Measurements from ENCODE around the gene ITM2C.
A peak's percentile ranks its signal among the peaks of the same experiment; 100 is the strongest.

ITM2C gene

GRCh38 chr2:230852113-230852512, 12.6 kb upstream of the ITM2C start:
- DNase-seq, result no peak

GRCh38 chr2:230861552-230862255, 3.0 kb upstream of the ITM2C start:
- no peak for DNase-seq

DNA sequence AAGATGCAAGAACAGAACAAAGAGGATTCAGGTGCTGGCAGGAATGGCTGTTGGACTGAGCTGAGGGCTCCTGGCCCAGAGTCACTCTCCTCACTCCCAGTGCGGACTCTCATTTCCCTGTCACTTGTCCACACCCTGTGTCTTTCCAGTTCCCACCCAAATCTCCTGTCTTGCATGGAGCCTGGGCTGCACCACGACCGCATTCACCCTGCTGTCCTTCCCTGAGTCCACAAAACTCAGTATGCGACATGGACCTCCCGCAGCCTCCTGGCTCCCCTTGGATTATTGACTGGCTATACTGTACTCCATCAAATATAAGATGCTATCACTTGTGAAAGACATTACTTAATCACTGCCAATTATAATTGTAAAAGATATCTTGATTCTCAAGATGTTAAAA, 2.5 kb upstream of the ITM2C start:
- DNase-seq, result no peak

DNA sequence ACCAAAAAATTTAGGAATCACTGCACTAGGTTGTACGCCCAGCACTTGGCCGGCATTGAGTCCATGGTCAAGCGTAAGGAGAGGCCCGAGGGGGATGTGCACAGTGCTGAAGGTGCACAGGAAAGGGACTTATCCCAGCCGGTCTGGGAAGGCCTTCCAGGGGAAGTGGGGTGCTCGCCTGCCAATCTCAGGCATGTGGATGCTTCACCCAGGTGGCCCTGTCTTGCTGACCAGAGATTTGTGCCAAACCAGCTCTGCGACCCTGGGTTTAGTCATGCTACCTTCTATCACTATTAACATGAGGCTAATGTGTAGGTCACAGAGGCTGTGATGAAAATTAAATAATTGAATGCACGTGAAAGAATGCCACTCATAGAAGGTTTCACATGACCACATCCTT, 1.7 kb upstream of the ITM2C start:
- DNase-seq, result no peak

DNA sequence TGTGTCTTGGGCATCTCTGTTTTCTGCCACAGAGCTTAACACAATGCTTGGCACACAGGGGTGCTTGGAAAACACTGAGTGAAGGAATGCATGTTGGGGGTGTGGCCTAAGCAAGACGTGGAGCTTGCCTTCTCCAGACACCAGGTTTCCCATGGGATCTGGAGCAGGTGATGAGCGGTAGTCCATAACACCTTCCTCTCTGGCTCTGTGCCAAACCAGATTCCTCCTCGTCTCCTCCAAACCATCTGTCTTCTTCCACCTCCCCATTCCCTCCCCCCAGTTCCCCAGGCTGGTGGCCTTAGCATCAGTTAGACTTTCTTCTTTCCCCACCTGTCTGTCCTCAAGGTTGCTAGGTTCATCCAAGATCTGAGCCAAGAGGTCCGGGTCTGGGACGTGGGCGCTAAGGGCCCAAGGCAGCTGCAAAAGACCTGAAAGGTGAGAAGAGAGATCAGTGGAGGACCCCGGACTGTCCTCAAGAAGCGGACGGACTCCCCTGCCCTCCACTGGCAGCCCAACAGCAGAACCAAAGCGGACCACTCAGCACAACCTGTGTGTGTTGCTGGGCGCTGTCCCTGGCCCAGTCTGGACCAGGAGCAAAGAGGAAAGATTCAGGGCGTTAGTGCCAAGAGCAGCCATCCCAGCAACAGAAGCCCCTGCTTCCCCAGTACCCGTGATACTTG, 1.2 kb upstream of the ITM2C start:
- no peak for DNase-seq

DNA sequence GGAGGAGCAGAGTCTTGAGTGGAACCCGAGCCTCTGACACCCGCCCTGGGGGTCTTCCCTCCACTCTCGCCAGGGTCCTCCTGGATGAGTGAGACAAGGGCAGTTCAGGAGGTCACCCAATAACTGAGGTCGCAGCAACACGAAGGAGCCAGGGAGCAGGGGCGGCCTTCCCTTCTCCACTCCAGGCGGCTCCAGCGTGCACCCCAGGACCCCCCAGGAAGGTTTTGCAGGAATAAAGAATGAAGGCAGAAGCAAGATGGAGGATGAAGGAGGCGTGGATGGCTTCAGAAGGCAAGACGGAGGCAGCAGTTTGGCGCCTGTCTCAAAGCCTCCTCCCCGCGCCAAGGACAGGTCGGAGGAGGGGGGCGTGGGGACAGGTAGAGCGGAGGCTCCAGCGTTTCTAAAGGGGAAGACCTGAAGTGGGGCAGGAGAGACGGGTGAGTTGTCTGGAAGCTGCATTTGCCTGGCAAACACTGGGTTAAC, 579 bp upstream of the ITM2C start:
- no peak for DNase-seq

DNA sequence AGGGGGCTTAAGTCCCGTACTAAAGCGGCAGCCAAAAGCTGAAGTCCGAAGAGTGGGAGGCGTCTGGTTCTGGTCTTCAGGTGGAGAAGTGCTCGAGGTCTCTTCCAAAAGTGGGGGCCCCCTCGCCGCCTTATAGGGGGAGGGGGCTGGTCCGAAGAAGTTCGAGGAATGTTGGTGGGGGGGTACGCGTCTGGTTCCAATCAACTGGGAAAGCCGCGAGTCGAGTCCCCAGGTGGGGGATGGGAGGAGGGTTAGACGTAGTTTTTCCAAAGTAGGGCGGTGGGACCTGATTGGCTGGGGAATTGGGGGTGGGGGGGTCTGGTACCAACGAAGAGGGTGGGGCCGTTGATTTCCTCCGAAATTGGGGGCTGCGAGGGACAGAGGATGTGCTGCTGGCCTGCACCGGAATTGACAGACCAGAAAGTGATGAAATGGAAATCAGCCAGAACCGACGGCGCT, 594 bp downstream of the ITM2C start:
- DNase-seq, result no peak

- DNase-seq, result peak; percentile 30
These were observed 1.3 kb downstream of the ITM2C start for GRCh38 chr2:230865766-230866755.

DNA sequence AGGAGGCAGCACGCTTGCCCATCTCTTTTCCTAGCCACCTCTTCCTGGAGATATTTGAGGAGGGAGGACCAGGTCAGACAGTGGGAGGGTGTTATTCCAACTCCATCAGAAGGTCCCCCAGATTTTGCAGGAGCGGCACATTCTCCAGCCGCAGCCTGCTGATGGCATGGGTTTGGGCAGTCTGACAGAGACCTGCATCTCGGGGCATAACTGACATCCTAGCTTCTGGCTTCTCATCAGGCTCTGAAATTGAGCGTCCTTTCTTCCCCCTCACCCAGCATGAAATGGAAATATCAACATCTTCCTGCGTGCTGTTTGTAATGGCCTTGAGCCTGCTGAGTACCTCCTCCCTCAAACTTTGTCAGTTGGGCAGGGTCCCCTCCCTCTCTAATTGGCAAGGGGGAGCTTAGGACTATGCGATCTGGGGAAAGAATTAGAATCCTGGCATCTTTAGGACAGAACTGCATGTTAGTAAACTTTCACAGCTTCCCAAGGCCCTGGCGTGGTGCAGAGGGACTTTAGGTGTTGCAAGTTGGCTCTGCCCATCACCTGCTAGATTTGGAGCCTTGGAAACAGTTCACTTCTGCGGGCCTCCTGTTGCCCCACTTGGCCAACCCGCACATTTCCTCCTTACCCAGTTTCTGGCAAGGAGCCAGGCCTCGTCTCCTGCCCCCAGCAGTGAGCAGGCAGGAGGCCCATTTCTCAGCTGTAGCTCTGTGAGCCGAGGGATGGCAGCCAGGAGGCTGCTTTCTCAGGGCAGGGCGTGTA, 2.2 kb downstream of the ITM2C start:
- DNase-seq, result peak; percentile 83

DNA sequence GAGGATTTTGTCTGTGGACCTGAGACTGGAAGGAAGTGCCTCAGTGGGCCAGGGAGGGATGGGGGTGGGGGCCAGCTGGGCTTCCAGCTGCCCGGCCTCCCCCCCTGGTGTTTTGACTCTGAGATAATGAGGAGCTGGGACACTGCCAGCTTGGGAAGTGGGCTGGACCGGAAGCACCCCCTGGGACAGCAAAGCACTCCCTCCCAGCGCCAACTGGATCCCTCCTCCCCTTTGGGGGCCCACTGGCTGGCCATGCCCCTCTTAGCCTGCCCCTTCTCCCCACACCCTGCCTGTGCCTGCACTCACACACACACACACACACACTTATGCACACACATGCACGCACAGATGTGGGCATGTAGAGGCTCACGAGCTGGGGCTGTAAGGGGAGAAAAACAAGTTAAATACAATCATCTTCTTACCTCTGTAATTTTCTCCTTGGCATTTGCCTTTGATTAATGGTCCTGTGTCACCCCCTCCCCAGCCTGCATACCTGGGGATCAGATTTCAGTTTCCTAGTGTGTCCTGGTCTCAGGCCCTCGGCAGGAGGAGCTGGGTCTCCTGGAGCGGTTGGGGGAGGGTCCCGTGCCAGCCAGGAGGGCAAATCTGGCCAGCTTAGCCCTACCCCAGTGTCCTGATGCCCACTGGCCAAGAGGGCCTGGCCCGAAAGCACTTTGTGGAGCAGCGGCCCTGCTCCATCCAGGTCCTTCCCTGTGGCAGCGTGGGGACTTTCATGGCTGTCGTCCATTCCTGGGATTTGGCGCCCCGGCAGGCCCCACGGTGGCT, 3.6 kb downstream of the ITM2C start:
- DNase-seq, result no peak

DNA sequence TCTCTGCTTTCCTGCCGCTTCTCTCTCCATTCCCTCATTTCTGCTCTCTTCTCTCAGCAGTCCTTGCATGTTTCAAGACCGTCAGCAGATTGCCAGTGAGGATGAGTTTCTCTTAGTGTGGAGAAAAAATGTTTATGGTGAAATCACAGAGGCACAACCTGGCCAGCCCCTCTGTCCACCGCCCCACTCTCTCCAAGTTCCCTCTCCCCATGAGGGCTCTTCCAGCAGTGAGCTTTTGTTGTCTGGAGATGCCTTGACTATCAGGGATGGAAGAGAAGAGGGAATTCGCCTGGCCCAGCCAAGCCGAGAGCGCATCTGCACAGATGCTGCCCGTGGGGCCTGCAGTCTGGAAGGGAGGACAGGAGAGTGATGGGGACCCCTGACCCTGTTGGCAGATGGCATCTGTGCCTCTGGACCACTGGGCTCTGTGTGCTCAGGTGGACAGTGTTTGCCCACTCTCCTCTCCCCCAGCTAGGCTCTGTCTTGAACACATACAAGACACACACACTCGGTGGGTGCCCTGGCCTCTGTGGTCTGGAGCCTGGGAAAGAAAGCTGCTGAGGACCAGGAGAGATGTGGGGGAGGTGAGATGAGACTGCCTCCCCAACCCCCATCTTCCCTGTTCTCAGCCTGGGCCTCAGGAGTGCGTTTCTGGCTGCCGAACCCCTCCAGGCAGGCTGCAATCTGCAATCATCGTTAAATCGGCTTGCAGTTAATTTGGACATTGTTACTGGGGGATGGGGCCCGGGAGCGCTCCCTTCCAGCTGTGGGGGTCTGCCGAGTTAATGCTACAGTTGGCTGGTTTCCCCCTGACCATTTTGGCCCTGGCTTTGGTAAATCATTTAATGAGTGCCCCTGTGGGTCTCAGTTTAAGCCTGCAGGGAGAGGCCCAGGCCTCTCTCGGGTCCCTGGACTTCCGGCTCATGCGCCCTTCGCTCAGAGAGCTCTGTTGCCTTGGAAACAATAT, 4.5 kb downstream of the ITM2C start:
- no peak for DNase-seq

DNA sequence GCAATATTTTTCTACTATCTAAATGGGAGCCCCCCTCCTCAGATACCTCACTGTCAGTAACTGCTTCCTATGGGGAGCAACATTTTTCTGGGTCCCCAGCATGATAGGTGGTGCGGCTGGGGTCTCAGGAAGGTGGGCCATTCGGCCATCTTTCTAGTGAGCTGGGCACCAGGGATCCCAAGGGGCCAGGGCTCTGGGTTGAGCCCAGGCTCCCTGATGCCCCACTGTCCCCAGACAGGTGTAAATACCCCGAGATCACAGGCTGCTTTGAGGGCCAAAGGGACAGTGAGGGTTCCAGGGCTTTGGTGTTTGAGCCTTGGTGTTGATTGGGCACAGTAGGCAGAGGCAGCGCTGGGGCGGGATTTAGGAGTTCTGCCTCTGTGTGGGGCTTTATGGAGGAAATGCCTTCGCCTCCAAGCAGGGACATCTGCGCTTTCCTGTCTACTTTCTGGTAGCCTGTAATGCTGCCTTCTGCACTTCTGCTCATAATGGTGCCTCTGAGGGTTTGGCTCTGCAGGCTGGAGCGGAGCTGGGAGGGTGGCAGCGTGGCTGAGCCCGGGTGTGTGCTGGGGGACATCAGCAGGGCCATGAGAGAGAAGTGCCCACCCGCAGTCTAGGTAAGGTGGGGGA, 5.3 kb downstream of the ITM2C start:
- peak; percentile 20 for DNase-seq

GRCh38 chr2:230870544-230871360, 6.0 kb downstream of the ITM2C start:
- peak; percentile 77 for DNase-seq

- DNase-seq, result no peak
These were observed 6.8 kb downstream of the ITM2C start for GRCh38 chr2:230871361-230872150.

GRCh38 chr2:230872151-230872967, 7.6 kb downstream of the ITM2C start:
- DNase-seq, result no peak

DNA sequence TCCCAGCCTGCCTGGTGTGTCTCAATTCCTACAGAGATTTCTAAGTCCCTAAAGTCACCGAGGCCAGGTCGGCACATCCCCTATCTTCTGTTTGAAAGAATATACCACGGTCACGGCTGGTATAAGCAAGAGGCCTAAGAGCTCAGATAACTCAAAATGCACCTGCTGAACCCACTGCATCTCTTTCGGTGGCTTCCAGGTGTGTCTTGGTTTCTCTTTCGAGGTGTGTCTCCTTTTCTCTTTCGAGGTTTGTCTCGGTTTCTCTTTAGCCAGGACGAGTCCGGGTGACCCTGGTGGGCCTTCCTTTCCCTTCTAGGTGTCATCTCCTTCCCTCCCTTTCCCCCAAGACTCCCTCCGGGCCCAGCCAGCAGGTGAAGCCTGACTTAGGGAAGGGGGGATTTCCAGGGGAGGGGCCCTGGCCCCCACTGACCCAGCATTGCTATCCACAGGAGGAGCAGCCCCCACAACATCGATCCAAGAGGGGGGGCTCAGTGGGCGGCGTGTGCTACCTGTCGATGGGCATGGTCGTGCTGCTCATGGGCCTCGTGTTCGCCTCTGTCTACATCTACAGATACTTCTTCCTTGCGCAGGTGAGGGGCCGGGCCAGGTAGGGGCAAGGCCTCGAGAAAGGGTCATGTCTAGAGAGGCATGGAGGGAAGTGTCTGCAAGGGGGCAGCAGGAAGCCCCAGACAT, 8.4 kb downstream of the ITM2C start:
- DNase-seq, result no peak

Measured in GF-D8 (cell line).